IMR-90 (cell line): ENCODE measurements around the gene ABCC4. TPM values are rescaled to one million over a fixed set of nuclear protein-coding genes. Genes with fewer than 3 reads are reported as not detected.

Source experiments
- ATAC-seq: fragments of 200-7000 bp; cut with Tn5 transposase; 2 replicates; pipeline ENCODE4 v1.9.1; 2020; ENCODE audit warnings: low read depth, mild to moderate bottlenecking, moderate library complexity
- BruUV-seq: library from RNA; stranded (reverse); fragments of 400-500 nt; replicated peaks from 2 replicates; lab custom pipeline; 2021; lab: Mats Ljungman, UMichigan
- CTCF ChIA-PET: fragments of 300-600 bp; formaldehyde crosslinking; extraction: SDS; loops from one replicate; lab custom pipeline; 2021; ENCODE audit warnings: antibody characterized with exemption; lab: Yijun Ruan, JAX
- POLR2A ChIA-PET: fragments of 300-600 bp; sonication (Branson Sonifier 250); formaldehyde crosslinking; loops from one replicate; lab custom pipeline; 2022; ENCODE audit warnings: antibody characterized with exemption; ENCODE audit not compliant: unreplicated experiment; lab: Charles Lee
- DNase-seq: peaks from one replicate; pipeline ENCODE4 v3.0.0; 2013
- H2AFZ ChIP-seq: replicated peaks from 2 replicates; pipeline ENCODE3; 2013; ENCODE audit warnings: low read length, mild to moderate bottlenecking; ENCODE audit not compliant: poor library complexity
- H2AK5ac ChIP-seq: 2 replicates; pipeline ENCODE4 v1.6.1; 2013; ENCODE audit warnings: low read depth, low read length, inconsistent platforms
- H2AK9ac ChIP-seq: replicated peaks from 2 replicates; pipeline ENCODE3; 2013; ENCODE audit warnings: mild to moderate bottlenecking, low read depth, low read length, moderate library complexity; ENCODE audit not compliant: poor library complexity
- H2BK120ac ChIP-seq: 2 replicates; pipeline ENCODE4 v1.6.1; 2013; ENCODE audit warnings: low read depth, low read length, inconsistent platforms
- H2BK15ac ChIP-seq: 3 replicates; pipeline ENCODE4 v1.6.1; 2013; ENCODE audit warnings: low read depth, low read length, inconsistent platforms
- H2BK20ac ChIP-seq: 2 replicates; pipeline ENCODE4 v1.6.1; 2013; ENCODE audit warnings: low read depth, mild to moderate bottlenecking, inconsistent platforms, low read length, moderate library complexity
- H2BK5ac ChIP-seq: 2 replicates; pipeline ENCODE4 v1.6.1; 2013; ENCODE audit warnings: mild to moderate bottlenecking, low read depth, low read length, inconsistent platforms; ENCODE audit not compliant: poor library complexity, severe bottlenecking
- H3K14ac ChIP-seq: replicated peaks from 2 replicates; pipeline ENCODE4 v1.6.1; 2013; ENCODE audit warnings: low read depth, low read length, inconsistent platforms
- H3K18ac ChIP-seq: 2 replicates; pipeline ENCODE4 v1.6.1; 2013; ENCODE audit warnings: low read depth, low read length, control low read depth
- H3K23ac ChIP-seq: 2 replicates; pipeline ENCODE4 v1.6.1; 2013; ENCODE audit warnings: low read depth, low read length, inconsistent platforms
- H3K27ac ChIP-seq: 2 replicates; pipeline ENCODE4 v1.5.1; 2013; ENCODE audit warnings: mild to moderate bottlenecking, control low read depth, low read length; ENCODE audit not compliant: insufficient read depth
- H3K27me3 ChIP-seq: 2 replicates; pipeline ENCODE4 v1.6.1; 2013; ENCODE audit warnings: low read length; ENCODE audit not compliant: control insufficient read depth, insufficient read depth
- H3K36me3 ChIP-seq: 2 replicates; pipeline ENCODE4 v1.6.1; 2013; ENCODE audit warnings: low read length, mixed read lengths; ENCODE audit not compliant: control insufficient read depth, insufficient read depth
- H3K4ac ChIP-seq: 2 replicates; pipeline ENCODE4 v1.6.1; 2013; ENCODE audit warnings: low read depth, low read length, inconsistent platforms
- H3K4me1 ChIP-seq: 2 replicates; pipeline ENCODE4 v1.6.1; 2013; ENCODE audit warnings: low read length, mixed read lengths; ENCODE audit not compliant: control insufficient read depth, insufficient read depth
- H3K4me2 ChIP-seq: 2 replicates; pipeline ENCODE4 v1.6.1; 2013; ENCODE audit warnings: low read depth, mild to moderate bottlenecking, control low read depth, low read length, moderate library complexity
- H3K4me3 ChIP-seq: 2 replicates; pipeline ENCODE4 v1.5.1; 2013; ENCODE audit warnings: low read depth, mild to moderate bottlenecking, control low read depth, low read length, moderate library complexity; ENCODE audit not compliant: insufficient read depth
- H3K56ac ChIP-seq: 2 replicates; pipeline ENCODE4 v1.6.1; 2013; ENCODE audit warnings: low read length, inconsistent platforms; ENCODE audit not compliant: insufficient read depth; ENCODE audit errors: extremely low read depth
- H3K79me1 ChIP-seq, 2 experiments: 2 replicates each; pipeline ENCODE4 v1.6.1; 2013; ENCODE audit warnings: low read length in 2 of 2, inconsistent platforms in 1 of 2, low read depth in 1 of 2
- H3K9ac ChIP-seq: 2 replicates; pipeline ENCODE4 v1.6.1; 2013; ENCODE audit warnings: low read depth, low read length, control low read depth
- H3K9me1 ChIP-seq: 2 replicates; pipeline ENCODE4 v1.6.1; 2013; ENCODE audit warnings: low read length, inconsistent platforms; ENCODE audit not compliant: insufficient read depth
- H3K9me3 ChIP-seq: 2 replicates; pipeline ENCODE4 v1.6.1; 2013; ENCODE audit warnings: low read length; ENCODE audit not compliant: control insufficient read depth, insufficient read depth
- H4K20me1 ChIP-seq: 2 replicates; pipeline ENCODE4 v1.6.1; 2013; ENCODE audit warnings: low read length, inconsistent platforms; ENCODE audit not compliant: insufficient read depth
- H4K5ac ChIP-seq: 2 replicates; pipeline ENCODE4 v1.6.1; 2013; ENCODE audit warnings: mild to moderate bottlenecking, low read depth, low read length, control low read depth
- H4K8ac ChIP-seq, 2 experiments: 2 replicates each; pipeline ENCODE4 v1.6.1; 2013; ENCODE audit warnings: low read depth in 2 of 2, low read length in 2 of 2, control low read depth in 1 of 2, inconsistent platforms in 1 of 2
- H4K91ac ChIP-seq: 2 replicates; pipeline ENCODE4 v1.6.1; 2013; ENCODE audit warnings: low read depth, low read length, inconsistent platforms; ENCODE audit not compliant: insufficient read depth
- WGBS, 2 experiments: methylation state at CpG; one replicate each; pipeline versions ENCODE4 v1.1.5 to v1.1.7; 2013; ENCODE audit warnings: missing lambda C conversion rate in 2 of 2; ENCODE audit not compliant: insufficient read length in 1 of 2; ENCODE audit errors: extremely low coverage in 2 of 2; 5-methylcytosine and 5-hydroxymethylcytosine counted together
- dilution Hi-C: fragments of 300-500 bp; cut with HindIII; formaldehyde crosslinking; loops from one replicate; pipeline ENCODE4 v1.14.3; 2018; ENCODE audit warnings: low sequenced_read_pairs; ENCODE audit not compliant: unreplicated experiment
- in situ Hi-C: fragments of 300-500 bp; cut with MboI; formaldehyde crosslinking; loops from 3 replicates; pipeline ENCODE4 v1.14.3; 2019; ENCODE audit warnings: low sequenced_read_pairs, inconsistent platforms, mixed read lengths
- intact Hi-C: fragments of 100-400 bp; cut with micrococcal nuclease; formaldehyde crosslinking; loops from 2 replicates; pipeline ENCODE4 v1.10.0; 2022
- polyA plus RNA-seq, 3 experiments: library from polyadenylated mRNA; depleted of rRNA; stranded (reverse); fragments of >200 nt; gene quantifications; 2 replicates each; pipeline ENCODE4 v1.2.3, GENCODE V29; 2012; ENCODE audit warnings: low replicate concordance in 1 of 3
- total RNA-seq: library from RNA; depleted of rRNA; stranded (reverse); fragments of >200 nt; gene quantifications from 2 replicates; pipeline ENCODE4 v1.2.3, GENCODE V29; 2012
- TF ChIP-seq, protein P1 (sequence below): fragments of 150-350 bp; IDR thresholded peaks from 2 replicates; pipeline ENCODE4 v1.6.1; 2016; ENCODE audit warnings: low read depth, mild to moderate bottlenecking, low read length, moderate library complexity, borderline replicate concordance

The ABCC4 gene
- total and polyA plus RNA-seq, 2 of the 4 experiments (the other 2 are of a cell fraction): 16.6 to 41.4 TPM

- WGBS, 2 experiments: 83% methylated on average over 3 of the region's 4 CpGs; no CpG with 5 or more reads in 1 of the 2 experiments
- no peak overlapping the region for H3K18ac ChIP-seq
- H3K27ac ChIP-seq: no peak overlapping the region; the same call in 1 of the 2 replicates
- DNase-seq: no peak
- peak overlapping the region; percentile 48 for H2AK5ac ChIP-seq
- no peaks in the 10 kb centered on the region for H3K27me3 ChIP-seq
- H2AFZ ChIP-seq: no peak overlapping the region
- no peak overlapping the region for H3K4me2 ChIP-seq
- dilution Hi-C loops (no loop called here), in situ Hi-C loops (no loop called here), intact Hi-C loops (loop anchor here (5.0 kb wide), 1 partner anchor 92 kb away; no protein-coding TSS in a partner anchor)
- H3K9me1 ChIP-seq: peaks cover 20% of the 10 kb centered on the region
- peak overlapping the region in 1 of 2 experiments; percentile 1; a peak in 1 of 4 replicates for H4K8ac ChIP-seq
- H3K9ac ChIP-seq: no peak overlapping the region
- TF ChIP-seq, protein P1, sequence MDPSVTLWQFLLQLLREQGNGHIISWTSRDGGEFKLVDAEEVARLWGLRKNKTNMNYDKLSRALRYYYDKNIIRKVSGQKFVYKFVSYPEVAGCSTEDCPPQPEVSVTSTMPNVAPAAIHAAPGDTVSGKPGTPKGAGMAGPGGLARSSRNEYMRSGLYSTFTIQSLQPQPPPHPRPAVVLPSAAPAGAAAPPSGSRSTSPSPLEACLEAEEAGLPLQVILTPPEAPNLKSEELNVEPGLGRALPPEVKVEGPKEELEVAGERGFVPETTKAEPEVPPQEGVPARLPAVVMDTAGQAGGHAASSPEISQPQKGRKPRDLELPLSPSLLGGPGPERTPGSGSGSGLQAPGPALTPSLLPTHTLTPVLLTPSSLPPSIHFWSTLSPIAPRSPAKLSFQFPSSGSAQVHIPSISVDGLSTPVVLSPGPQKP: no peak
- CTCF ChIA-PET: no interaction called here
- peaks cover 20% of the 10 kb centered on the region for H3K4me1 ChIP-seq
- H3K79me1 ChIP-seq: peaks cover 38 to 81% of the 10 kb centered on the region in 2 experiments
- no peak overlapping the region for H2BK20ac ChIP-seq
- peak overlapping the region; percentile 11; the same call in 1 of the 2 replicates for H2BK120ac ChIP-seq
- no peak overlapping the region for H3K14ac ChIP-seq
- no peak overlapping the region for H3K4me3 ChIP-seq
- H4K5ac ChIP-seq: no peak overlapping the region
- no TSS peak for BruUV-seq
- H2BK5ac ChIP-seq: no peak overlapping the region
- peaks cover 12% of the 10 kb centered on the region for H4K20me1 ChIP-seq
- no peak overlapping the region for H3K23ac ChIP-seq
- no peak overlapping the region for H2BK15ac ChIP-seq
- no peak overlapping the region for H3K56ac ChIP-seq
- peaks cover 12% of the 10 kb centered on the region for H3K36me3 ChIP-seq
- H3K4ac ChIP-seq: no peak overlapping the region
- peak overlapping the region; percentile 19; the same call in 1 of the 2 replicates for H4K91ac ChIP-seq
- POLR2A ChIA-PET: no interaction called here
- H3K9me3 ChIP-seq: no peaks in the 10 kb centered on the region
- no peak for ATAC-seq
- no peak overlapping the region for H2AK9ac ChIP-seq
Observed at GRCh38 chr13:95284436-95284835, 16.8 kb downstream of the ABCC4 start.
